Nephron (organoid): ENCODE data around the gene DHX57.
"Not testable (repeated sequence)": the region's sequence is repeated elsewhere in the genome, so short reads cannot be mapped to it uniquely, and the experiment has no call there.

ENCODE experiments used
- H3K27ac Mint-ChIP-seq, 3 experiments: 2 replicates each; pipeline ENCODE4 v1.8.0; 2020; ENCODE audit warnings: mixed read lengths in 3 of 3, mild to moderate bottlenecking in 2 of 3, moderate library complexity in 1 of 3
- H3K27me3 Mint-ChIP-seq: 2 replicates; pipeline ENCODE4 v1.8.0; 2021; ENCODE audit warnings: low read depth, mild to moderate bottlenecking, moderate library complexity, mixed read lengths
- H3K36me3 Mint-ChIP-seq: 2 replicates; pipeline ENCODE4 v1.8.0; 2020; ENCODE audit warnings: low read depth, mixed read lengths
- H3K4me1 Mint-ChIP-seq: 2 replicates; pipeline ENCODE4 v1.8.0; 2020; ENCODE audit warnings: mixed read lengths
- H3K4me3 Mint-ChIP-seq, 3 experiments: 2 replicates each; pipeline ENCODE4 v1.8.0; 2020; ENCODE audit warnings: mild to moderate bottlenecking in 3 of 3, mixed read lengths in 3 of 3, moderate library complexity in 2 of 3
- H3K9me3 Mint-ChIP-seq: 2 replicates; pipeline ENCODE4 v1.8.0; 2020; ENCODE audit warnings: mixed read lengths
- TF ChIP-seq, protein P1 (sequence below), 3 experiments: fragments of 200-600 bp; sonication (generic); IDR thresholded peaks; one replicate each; pipeline ENCODE4 v1.5.0; 2021; ENCODE audit warnings: antibody characterized with exemption in 3 of 3; ENCODE audit not compliant: unreplicated experiment in 3 of 3

DHX57 gene

DNA sequence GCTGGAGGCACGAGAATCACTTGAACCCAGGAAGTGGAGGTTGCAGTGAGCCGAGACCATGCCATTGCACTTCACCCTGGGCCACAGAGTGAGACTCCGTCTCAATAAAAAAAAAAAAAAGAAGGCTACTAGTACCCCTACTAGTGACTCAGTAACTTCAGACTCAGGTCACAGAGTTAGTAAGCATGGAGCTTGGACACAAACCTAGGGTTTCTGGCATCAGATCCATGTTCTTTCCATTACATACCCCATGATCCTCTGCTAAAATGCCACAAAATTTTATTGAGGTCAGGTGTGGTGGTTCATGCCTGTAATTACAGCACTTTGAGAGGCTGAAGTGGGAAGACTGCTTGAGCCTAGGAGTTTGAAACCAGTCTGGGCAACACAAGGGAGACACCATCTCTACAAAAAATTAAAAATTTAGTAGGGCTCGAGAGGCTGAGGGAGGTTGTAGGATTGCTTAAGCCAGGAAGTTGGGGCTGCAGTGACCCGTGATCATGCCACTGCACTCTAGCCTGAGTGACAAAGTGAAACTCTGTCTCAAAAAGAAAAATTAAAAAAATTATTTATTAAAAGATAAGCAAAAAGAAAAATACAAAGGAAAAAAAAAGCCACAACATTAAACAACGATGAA lies 45.1 kb downstream of the DHX57 start:
- no peak overlapping the region for H3K4me3 Mint-ChIP-seq
- no peaks in the 10 kb centered on the region for H3K27me3 Mint-ChIP-seq
- H3K9me3 Mint-ChIP-seq, result no peaks in the 10 kb centered on the region
- H3K4me1 Mint-ChIP-seq, result no peaks in the 10 kb centered on the region
- TF ChIP-seq, protein P1, sequence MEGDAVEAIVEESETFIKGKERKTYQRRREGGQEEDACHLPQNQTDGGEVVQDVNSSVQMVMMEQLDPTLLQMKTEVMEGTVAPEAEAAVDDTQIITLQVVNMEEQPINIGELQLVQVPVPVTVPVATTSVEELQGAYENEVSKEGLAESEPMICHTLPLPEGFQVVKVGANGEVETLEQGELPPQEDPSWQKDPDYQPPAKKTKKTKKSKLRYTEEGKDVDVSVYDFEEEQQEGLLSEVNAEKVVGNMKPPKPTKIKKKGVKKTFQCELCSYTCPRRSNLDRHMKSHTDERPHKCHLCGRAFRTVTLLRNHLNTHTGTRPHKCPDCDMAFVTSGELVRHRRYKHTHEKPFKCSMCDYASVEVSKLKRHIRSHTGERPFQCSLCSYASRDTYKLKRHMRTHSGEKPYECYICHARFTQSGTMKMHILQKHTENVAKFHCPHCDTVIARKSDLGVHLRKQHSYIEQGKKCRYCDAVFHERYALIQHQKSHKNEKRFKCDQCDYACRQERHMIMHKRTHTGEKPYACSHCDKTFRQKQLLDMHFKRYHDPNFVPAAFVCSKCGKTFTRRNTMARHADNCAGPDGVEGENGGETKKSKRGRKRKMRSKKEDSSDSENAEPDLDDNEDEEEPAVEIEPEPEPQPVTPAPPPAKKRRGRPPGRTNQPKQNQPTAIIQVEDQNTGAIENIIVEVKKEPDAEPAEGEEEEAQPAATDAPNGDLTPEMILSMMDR (IDR thresholded peaks at IDR 0.05; ENCODE audit: unreplicated experiment in 3 of 3), result no peak
- no peak overlapping the region for H3K27ac Mint-ChIP-seq
- H3K36me3 Mint-ChIP-seq, result peaks cover 32% of the 10 kb centered on the region

DNA sequence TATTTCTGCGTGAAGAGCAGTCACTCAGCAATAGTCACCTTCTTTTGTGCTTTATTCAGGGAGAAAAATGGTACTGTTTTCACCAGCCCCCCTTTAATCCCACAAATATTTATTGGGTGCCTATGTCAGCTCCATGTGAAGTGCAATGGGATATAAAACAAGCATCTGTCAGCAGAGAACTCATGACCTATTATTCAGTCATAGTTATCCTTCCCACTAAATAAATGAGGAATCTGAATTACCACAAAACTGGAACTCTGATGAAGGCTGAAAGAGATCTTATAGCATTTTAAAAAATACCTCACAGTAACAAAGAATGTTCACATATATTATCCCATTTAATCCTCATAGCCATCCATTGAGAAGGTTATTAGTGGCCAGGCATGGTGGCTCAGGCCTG lies 45.8 kb downstream of the DHX57 start:
- H3K36me3 Mint-ChIP-seq, result peaks cover 32% of the 10 kb centered on the region
- H3K4me1 Mint-ChIP-seq, result no peaks in the 10 kb centered on the region
- no peak overlapping the region for H3K27ac Mint-ChIP-seq
- TF ChIP-seq, protein P1 (IDR thresholded peaks at IDR 0.05; ENCODE audit: unreplicated experiment in 3 of 3), result no peak
- no peak overlapping the region for H3K4me3 Mint-ChIP-seq
- H3K9me3 Mint-ChIP-seq, result no peaks in the 10 kb centered on the region
- no peaks in the 10 kb centered on the region for H3K27me3 Mint-ChIP-seq

DNA sequence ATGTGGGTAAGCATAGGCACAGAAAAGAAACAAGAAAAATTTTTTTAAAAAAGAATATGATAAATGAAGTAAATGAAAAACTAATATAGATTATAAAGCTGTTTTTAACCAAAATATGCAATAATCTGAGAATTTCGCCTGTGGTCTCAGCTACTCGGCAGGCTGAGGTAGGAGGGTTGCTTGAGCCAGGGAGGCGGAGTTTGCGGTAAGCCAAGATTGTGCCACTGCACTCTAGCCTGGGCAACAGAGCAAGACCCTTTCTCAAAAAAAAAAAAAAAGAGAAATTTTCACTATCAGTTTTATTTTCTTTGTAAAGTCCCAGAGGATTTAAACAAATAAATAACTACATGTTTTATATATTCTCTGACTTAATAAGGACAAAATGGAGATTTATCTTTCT lies 47.3 kb downstream of the DHX57 start:
- TF ChIP-seq, protein P1 (IDR thresholded peaks at IDR 0.05; ENCODE audit: unreplicated experiment in 3 of 3), result no peak
- no peaks in the 10 kb centered on the region for H3K27me3 Mint-ChIP-seq
- H3K9me3 Mint-ChIP-seq, result no peaks in the 10 kb centered on the region
- H3K4me1 Mint-ChIP-seq, result no peaks in the 10 kb centered on the region
- no peak overlapping the region for H3K4me3 Mint-ChIP-seq
- H3K27ac Mint-ChIP-seq, result no peak overlapping the region
- peaks cover 32% of the 10 kb centered on the region for H3K36me3 Mint-ChIP-seq

DNA sequence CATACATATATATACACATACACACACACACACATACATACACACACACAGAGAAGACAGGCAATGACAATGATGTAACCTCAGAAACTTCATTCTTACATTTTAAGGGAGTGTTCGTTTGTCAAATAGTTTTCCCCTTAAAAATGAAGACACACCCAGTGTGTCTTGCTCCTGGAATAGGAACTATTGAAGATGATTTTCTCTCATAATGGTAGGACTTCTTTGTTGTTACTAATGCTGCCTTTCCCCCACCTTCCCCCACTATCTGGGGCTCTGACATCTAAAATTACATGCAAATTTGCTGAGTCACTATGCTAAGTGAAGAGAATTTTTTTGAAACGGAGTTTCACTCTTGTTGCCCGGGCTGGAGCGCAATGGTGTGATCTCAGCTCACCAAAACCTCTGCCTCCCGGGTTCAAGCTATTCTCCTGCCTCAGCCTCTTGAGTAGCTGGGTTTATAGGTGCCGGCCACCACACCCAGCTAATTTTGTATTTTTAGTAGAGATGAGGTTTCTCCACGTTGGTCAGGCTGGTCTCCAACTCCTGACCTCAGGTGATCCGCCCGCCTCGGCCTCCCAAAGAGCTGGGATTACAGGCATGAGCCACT lies 48.1 kb downstream of the DHX57 start:
- H3K9me3 Mint-ChIP-seq, H3K27ac Mint-ChIP-seq, H3K4me1 Mint-ChIP-seq: not testable (repeated sequence)

DNA sequence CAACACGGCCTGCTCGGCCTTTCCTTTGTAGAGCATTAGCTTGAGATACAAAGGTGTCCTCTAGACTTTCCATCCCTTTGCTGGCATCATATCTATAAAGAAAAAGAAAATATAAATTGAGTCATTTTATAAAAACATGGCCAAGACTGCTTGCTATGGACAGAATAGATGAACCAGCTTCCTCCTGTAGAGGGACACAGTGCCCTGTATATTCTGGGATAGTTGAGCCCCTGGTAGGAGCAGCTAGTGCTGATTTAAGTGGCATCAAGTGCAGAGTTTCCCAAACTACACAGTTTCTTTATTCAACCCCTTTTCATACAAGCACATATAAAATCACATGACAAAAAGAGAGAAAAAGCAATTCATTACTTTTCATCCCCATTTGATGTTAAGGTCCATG lies 49.8 kb downstream of the DHX57 start:
- H3K36me3 Mint-ChIP-seq, result peaks cover 47% of the 10 kb centered on the region
- H3K27ac Mint-ChIP-seq, result no peak overlapping the region
- H3K4me1 Mint-ChIP-seq, result no peaks in the 10 kb centered on the region
- no peaks in the 10 kb centered on the region for H3K9me3 Mint-ChIP-seq
- no peaks in the 10 kb centered on the region for H3K27me3 Mint-ChIP-seq
- H3K4me3 Mint-ChIP-seq, result no peak overlapping the region
- TF ChIP-seq, protein P1 (IDR thresholded peaks at IDR 0.05; ENCODE audit: unreplicated experiment in 3 of 3), result no peak

More for the DNA sequence above, 48.1 kb downstream of the DHX57 start:
- H3K27me3 Mint-ChIP-seq, H3K4me3 Mint-ChIP-seq: not testable (repeated sequence)
- H3K36me3 Mint-ChIP-seq, result peaks cover 37% of the 10 kb centered on the region

DNA sequence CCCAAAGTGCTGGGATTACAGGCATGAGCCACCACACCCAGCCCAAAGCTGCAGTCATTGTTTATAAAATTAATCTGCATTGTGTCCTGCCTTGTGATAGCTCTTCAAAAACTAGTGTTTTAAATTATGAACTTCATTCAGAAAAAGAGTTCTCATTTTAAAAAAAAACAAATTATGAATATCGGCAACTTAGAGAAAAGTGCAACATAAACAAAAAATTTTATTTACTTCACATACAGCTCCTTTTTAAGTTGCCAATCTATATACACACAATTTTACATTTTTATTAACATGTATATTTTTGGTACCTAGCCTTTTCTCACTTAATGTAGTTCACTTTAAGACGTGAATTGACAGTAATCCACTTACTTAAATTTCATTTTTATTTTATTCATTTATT lies 50.8 kb downstream of the DHX57 start:
- peaks cover 55% of the 10 kb centered on the region for H3K36me3 Mint-ChIP-seq
- H3K27me3 Mint-ChIP-seq, result no peaks in the 10 kb centered on the region
- H3K4me1 Mint-ChIP-seq, result no peaks in the 10 kb centered on the region
- H3K4me3 Mint-ChIP-seq, result no peak overlapping the region
- TF ChIP-seq, protein P1 (IDR thresholded peaks at IDR 0.05; ENCODE audit: unreplicated experiment in 3 of 3), result no peak
- H3K9me3 Mint-ChIP-seq, result no peaks in the 10 kb centered on the region
- no peak overlapping the region for H3K27ac Mint-ChIP-seq
